Activated T-cell treated with anti-CD3 and anti-CD28 coated beads for 1 hour (primary cell): ENCODE data around the gene WDFY3.

Experiments
- DNase-seq: peaks from one replicate; pipeline ENCODE4 v3.0.0-alpha.2; 2020; ENCODE audit warnings: low read depth

The WDFY3 gene

DNA sequence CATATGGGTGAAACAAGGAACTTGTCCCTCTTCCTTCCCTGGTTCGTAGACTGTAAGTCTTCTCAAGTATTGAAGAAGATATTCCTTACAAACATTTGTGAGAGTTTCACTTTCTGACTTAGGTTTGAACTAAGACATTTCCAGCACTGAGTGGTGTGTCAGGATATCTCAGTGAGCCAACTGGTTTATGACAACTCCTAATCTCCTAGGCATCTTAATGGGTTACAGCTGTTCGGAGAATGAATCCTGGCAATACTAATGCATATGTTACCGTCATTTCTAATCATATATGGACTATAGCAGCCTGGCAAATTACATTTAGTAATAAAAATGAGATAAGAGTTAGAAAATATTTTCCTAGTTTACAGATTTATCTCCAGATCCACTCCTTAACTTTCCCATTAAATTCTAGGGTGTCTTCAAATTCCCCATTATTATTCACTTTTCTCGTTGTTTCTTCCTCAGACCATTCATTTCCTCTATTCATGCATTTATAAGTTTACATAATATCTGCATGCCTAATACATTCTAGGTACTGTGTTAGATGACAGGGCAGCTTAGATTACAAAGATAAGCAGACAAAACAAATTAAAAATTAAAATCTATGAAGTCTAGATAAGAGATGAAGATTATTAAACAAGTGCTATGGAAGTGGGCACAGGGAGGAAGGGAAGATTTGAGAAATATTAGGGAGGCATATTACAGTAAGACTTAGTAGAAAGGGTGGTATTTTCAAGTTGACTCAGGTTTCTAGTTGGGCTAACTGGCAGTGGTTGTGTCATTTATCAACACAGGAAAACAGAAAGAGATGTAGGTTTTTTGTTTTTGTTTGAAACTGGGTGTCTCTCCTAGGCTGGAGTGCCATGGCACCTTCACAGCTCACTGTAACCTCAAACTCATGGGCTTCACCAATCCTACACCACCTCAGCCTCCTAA lies 173.9 kb downstream of the WDFY3 start:
- DNase-seq: no peak

DNA sequence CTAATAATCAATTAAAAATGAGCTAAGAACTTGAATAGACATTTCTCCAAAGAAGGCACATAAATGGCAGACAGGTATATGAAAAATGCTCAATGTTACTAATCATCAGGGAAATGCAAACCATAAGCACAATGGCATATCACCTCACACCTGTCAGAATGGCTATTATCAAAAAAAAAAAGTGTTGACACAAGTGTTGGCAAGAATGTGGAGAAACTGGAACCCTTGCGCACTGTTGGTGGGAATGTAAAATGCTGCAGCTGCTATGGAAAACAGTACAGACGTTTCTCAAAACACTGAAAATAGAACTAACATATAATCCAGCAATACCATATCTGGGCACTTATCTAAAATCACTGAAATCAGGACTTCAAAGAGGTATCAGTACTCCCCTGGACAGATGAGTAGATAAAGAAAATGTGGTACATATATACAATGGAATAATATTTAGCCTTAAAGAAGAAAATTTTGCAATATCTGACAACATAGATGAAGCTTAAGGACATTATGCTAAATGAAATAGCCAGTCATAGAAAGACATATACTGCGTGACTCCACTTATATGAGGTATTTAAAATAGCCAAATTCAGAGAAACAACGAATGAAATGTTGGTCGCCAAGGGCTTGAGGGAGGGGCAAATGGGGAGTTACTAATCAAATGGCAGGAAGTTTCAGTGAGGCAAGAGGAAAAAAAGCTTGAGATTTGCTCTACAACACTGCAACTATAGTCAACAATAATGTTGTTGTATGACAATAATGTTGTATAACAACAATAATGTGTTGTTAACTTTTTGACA lies 175.5 kb downstream of the WDFY3 start:
- DNase-seq: no peak

- DNase-seq: no peak
These were observed 180.0 kb downstream of the WDFY3 start for GRCh38 chr4:84786478-84786877.

DNA sequence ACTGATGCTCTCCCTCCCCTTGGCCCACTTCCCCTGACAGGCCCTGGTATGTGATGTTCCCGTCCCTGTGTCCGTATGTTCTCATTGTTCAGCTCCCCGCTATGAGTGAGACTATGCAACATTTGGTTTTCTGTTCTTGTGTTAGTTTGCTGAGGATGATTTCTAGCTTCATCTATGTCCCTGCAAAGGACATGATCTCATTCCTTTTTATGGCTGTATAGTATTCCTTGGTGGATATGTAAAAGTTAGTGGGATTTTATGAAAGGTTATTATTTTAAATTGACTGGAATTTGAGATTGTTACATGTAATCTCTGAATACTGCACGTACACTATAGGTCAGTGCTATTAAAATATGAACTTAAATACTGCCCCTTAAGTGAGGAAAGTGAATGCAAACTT lies 184.0 kb downstream of the WDFY3 start:
- DNase-seq: no peak

GRCh38 chr4:84780719-84781118 lies 185.8 kb downstream of the WDFY3 start:
- no peak for DNase-seq

- no peak for DNase-seq
These were observed 188.4 kb downstream of the WDFY3 start for GRCh38 chr4:84778041-84778440.

- DNase-seq: no peak
These were observed 199.3 kb downstream of the WDFY3 start for GRCh38 chr4:84767168-84767567.

GRCh38 chr4:84753321-84753972 lies 213.0 kb downstream of the WDFY3 start:
- no peak for DNase-seq

GRCh38 chr4:84751707-84752106 lies 214.8 kb downstream of the WDFY3 start:
- DNase-seq: no peak

GRCh38 chr4:84750960-84751283 lies 215.6 kb downstream of the WDFY3 start:
- DNase-seq: no peak

DNA sequence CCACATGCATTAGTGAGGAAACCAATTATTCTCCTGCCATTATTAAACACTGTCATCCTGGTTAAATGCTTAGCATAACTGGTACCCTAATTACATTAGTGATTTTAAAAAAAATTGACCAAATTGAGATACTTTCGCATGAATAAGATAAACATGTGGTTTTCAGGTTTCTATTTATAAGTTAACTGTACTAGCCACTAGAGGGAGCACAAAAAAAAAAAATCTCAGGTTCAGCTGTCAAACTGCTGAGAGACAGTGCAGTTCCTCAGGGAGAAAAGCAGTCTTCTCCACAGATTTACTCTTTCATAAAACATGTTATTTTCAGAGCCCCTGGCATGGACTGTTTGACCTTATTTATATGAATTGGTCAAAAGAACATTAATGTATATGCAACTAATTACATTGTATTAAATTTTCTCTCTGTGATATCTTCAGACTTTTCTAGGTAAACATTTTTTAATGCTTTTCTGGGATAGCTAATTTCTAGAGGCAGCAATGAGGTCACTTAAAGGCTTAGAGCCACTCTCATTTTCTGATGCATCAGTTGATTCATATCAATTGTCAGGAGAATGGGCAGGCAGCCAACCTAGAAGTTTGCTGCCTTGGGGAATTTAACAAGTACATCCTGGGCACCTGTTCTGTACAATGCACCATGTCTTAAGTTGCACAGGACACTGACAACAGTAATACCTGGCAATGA lies 216.1 kb downstream of the WDFY3 start:
- no peak for DNase-seq

- no peak for DNase-seq
These were observed 226.4 kb downstream of the WDFY3 start for GRCh38 chr4:84740057-84740456.

DNA sequence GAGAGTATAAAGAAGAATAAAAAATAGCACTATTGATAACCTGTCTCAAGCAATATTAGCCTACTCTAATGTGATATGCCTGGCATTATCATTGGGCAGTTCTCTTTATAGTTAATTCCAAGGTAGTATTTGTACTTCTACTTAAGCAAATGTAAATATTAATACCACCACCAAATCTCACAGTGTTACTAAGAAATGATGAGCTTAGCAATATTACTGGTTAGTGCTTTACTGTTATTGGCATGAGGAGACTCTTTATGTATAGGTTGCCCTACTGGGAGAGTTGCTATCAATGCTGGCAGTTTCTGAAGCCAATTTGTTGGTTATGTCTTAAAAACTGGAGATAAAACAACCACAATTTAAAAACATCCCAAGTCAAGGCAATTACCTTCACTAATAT lies 227.9 kb downstream of the WDFY3 start:
- DNase-seq: no peak

- no peak for DNase-seq
These were observed 228.8 kb downstream of the WDFY3 start for GRCh38 chr4:84737656-84738055.

DNA sequence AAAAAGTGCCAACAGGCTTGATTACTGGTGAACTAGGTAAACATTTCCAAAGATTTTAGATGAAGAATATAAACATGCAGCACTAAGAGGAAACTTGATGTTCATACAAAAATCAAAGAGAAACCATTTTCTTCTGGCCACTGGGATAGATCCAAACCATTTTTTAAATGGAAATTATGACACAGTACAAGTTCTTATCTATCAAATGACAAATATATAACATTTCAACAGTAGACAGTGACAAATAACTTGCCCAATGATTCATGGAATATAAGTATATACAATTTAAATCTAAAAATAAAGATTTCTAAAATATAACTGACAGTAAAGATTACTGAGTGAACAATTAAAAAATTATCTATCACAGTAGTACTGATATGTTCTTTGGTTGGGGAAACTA lies 232.5 kb downstream of the WDFY3 start:
- no peak for DNase-seq

GRCh38 chr4:84733343-84734033 lies 233.0 kb downstream of the WDFY3 start:
- DNase-seq: no peak

DNA sequence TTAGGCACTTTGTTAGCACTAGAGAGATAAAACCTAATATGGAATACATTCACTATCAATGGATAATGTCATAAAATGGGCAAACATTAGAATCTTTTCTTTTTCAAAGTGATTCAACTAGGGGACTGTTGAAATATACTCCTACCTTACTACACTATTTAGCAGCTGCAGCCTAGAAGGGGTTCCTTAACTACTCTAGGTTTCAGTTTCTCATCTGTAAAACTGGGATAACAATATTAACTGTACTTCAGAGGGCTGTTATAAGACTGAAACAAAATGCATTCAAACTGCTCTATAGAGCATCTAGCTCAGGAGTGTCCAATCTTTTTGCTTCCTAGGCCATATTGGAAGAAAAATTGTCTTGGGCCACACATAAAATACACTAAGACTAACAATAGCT lies 236.1 kb downstream of the WDFY3 start:
- no peak for DNase-seq

- DNase-seq: no peak
These were observed 239.0 kb downstream of the WDFY3 start for GRCh38 chr4:84727491-84727890.

- no peak for DNase-seq
These were observed 240.1 kb downstream of the WDFY3 start for GRCh38 chr4:84726356-84726755.

DNA sequence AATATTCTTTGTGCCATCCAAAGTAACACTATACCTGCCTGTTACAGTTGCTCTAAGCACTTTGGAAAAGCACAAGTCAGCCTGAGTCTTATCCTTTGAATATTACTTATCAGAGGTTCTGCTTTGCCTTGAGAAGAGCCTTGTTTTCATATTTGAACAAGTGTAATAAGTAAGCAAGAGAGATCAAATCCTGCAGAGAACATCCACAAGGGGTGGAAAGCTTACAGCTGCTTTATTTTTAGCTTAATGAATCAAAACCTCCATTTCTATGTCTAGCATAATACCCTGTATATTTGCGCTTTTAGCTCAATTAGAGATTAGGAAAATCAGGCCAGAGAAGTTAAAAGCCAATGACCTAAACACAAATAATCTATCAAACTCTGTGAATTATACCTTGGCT lies 243.8 kb downstream of the WDFY3 start:
- no peak for DNase-seq

GRCh38 chr4:84719115-84719514 lies 247.4 kb downstream of the WDFY3 start:
- no peak for DNase-seq

GRCh38 chr4:84718699-84719098 lies 247.8 kb downstream of the WDFY3 start:
- no peak for DNase-seq
